ENCODE measurements around the gene GLA. TPM values are rescaled to one million over a fixed set of nuclear protein-coding genes. Genes with fewer than 3 reads are reported as not detected.
A peak's percentile ranks its signal among the peaks of the same experiment; 100 is the strongest.

Gene GLA
- total RNA-seq, 2 donors from 2014 or later, result 16.9 to 20.2 TPM

DNA sequence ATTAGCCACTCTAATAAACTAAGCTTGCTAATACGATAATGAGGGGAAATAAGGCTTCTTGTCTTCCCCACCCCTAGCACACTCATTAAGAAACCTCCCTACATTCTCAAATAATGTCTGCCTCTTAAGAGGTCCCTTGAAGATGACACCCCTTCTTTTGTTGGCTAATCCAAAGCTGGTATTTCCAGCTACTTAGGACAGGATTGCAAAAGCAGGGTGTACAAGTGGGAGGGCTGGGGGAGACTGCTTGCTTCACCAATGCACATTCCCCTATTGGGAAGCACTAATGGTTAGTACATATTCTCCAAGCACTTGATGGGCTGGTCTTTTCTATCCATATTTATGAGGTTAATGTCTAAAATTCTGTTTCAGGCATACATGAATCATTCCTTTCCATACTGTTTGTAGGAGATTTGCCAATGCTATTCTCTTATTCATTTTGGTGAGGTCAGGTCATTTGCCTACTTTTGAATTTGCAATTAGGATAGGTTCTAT is 42.4 kb downstream of the GLA start:
- intact Hi-C loops (cut with DNase I, micrococcal nuclease), result no loop called here
- no peak for ATAC-seq

DNA sequence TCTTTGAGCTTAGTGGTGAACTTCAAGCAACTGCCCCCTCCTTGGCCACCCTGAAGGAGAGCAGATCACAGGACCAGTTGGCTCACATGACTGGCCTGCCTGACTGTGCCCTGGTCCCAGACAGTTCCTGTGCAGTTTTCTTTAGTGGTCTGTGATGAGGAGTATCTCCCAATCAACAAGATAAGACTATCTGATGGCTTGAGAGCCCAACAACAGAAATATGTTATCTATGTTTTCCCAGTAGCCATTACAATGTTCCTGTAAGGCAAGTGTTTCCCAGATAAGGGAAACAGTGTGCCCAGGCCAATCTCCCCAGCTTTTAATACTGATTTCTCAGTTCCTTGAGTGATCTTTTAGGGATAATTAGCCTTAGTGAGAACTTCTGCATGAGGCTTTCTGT is 45.0 kb downstream of the GLA start:
- ATAC-seq (no peak), DNase-seq (no peak)
- intact Hi-C loops (cut with DNase I, micrococcal nuclease), result no loop called here

More for the DNA sequence above, 42.4 kb downstream of the GLA start:
- no peak for DNase-seq

DNA sequence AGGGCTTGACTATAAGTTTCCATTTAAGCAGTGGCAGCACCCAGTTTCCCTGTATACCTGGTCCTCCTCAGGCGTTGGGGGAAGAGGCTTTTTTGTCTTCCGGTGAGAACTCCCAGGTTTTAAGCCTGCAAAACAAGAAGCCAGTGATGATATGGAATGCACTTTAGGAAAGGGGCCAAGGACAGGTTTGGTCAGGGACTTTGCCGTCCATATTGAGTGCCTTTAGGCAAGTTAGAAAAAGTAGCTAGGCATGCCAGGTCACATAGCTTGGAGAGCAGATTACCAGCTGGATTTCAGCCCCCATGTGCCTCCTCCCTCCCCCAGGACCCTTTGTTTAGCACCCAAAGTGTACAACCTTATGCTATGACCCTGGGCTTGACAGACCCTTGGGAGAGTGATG is 45.6 kb downstream of the GLA start:
- DNase-seq (no peak), ATAC-seq (no peak)
- intact Hi-C loops (cut with DNase I, micrococcal nuclease), result no loop called here

- ATAC-seq, result no peak
- intact Hi-C loops (cut with DNase I, micrococcal nuclease), result no loop called here
- DNase-seq, result no peak
These were observed 47.3 kb downstream of the GLA start for GRCh38 chrX:101360390-101360789.

DNA sequence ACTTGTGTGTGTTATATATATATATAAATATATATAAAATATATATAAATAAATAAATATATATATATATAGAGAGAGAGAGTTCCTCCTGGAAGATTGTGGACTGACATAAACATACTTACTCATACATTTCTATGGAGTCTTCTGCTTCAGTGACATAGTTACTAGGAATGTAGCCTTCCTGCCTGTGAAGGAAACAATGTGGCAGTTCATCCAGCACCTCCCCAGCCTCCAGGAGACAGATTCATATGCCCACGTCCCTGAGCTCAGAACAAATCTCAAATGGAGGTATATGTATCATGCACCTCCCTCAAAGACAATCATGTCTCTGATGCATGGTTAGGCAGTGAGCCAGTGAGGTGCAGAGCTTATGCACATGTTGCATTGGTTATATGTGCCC is 47.8 kb downstream of the GLA start:
- intact Hi-C loops (cut with DNase I, micrococcal nuclease), result no loop called here
- ATAC-seq (no peak), DNase-seq (no peak)

DNA sequence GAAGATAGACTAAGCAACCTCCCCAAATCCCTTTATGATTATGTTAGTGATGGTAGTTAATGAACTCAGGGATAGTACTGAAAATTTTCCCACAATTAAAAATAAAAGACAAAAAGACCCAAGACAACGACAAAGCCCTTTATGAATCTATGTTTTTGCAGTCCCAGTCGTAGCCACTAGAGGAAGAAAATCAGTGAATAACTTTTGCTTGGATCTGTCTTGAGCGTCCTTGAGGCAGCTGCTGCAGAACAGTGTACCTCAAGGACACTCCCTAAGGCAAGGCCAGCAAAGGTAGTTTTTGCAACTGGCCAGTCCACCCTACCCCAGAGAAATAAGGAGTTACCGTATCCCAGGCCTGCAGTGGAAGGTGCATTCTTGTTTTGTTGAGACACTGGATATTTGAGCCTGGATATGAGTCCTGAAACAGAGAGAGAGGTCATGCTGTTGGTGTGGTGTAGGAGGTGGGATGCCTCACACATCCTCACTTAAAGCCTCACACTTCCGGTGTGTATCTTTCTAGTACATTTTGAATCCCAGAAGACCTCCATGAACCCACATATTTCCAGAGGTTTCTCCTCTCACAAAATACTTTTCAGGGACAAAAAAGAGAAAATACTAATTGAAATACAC is 50.4 kb downstream of the GLA start:
- DNase-seq (no peak), ATAC-seq (peak; percentile 53)
- intact Hi-C loops (cut with DNase I, micrococcal nuclease), result no loop called here

GRCh38 chrX:101349193-101349562 is 58.5 kb downstream of the GLA start:
- intact Hi-C loops (cut with DNase I, micrococcal nuclease), result no loop called here
- DNase-seq, result no peak
- ATAC-seq, result no peak

- ATAC-seq, result peak; percentile 98
- DNase-seq, result peak; percentile 80 to 84
- intact Hi-C loops (cut with DNase I, micrococcal nuclease), result no loop called here
These were observed 59.1 kb downstream of the GLA start, which contains the start of gene TIMM8A for GRCh38 chrX:101348452-101349192. Gene TIMM8A (minus strand): TSS chrX:101348742. CDS start chrX:101348664, 78 bp downstream.

DNA sequence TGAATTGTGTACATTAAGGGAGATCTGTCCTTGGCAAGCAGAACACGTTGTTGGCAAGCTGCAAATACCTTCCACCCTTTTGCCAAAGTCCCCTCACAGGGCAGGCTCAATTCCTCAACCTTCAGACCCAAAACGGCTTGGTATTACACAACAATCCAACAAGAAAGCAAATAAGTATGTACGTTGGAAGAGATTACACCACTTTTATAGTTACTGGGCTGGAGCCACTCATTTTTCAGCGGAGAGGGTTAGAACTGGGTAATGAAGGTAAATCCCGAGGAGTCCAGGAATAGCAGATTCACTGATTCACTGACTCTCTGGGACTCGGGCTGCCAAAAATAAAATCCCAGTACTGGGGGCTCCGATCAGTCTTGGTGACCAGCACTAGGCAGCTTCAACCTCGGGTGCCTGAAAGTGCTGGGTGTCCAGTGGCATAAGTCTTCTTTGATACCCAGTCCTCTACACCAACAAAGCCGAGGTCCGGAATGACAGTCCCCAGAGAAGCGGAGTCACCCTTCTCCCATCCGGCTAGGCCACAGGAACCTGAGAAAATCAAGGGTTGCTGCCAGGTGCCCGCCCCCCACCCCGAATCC is 59.8 kb downstream of the GLA start:
- DNase-seq (peak in 1 of 2 donors; percentile 24), ATAC-seq (peak; percentile 35)
- intact Hi-C loops (cut with DNase I, micrococcal nuclease), result no loop called here

Other genes with a start within 250 kb of the GLA start
- gene DRP2, start 188.1 kb downstream of the GLA start, total RNA-seq, result under 1 TPM; 0.21 to 0.73 TPM
- gene TAF7L, start 116.6 kb downstream of the GLA start, total RNA-seq, result under 1 TPM in 1 of 2 donors, not detected in 1; 0.20 TPM
- gene TIMM8A, start 59.2 kb downstream of the GLA start, total RNA-seq, result 10 to 100 TPM; 13.0 to 16.9 TPM
- gene BTK, start 21.7 kb downstream of the GLA start, total RNA-seq, result 1 to 10 TPM; 1.7 to 5.4 TPM
- 100 to 1,000 TPM; 136 to 165 TPM for gene RPL36A, start 16.9 kb downstream of the GLA start, total RNA-seq
- 10 to 100 TPM; 57.7 to 61.3 TPM for gene HNRNPH2, start 297 bp upstream of the GLA start, total RNA-seq
- gene ARMCX4, start 77.5 kb upstream of the GLA start, total RNA-seq, result 10 to 100 TPM in 1 of 2 donors, 1 to 10 TPM in 1; 6.9 to 10.1 TPM
- 1 to 10 TPM; 4.4 to 9.6 TPM for gene ARMCX1, start 142.6 kb upstream of the GLA start, total RNA-seq
- gene ARMCX6, start 210.1 kb upstream of the GLA start, total RNA-seq, result 10 to 100 TPM; 18.2 to 19.2 TPM
- 10 to 100 TPM; 26.6 to 35.3 TPM for gene ARMCX3, start 215.2 kb upstream of the GLA start, total RNA-seq

All from left colon (tissue), 2 donors.